HepG2 (cell line): ENCODE data around the gene PHOSPHO2.

Experiments
- ERF ChIP-seq: IDR thresholded peaks from 2 replicates; pipeline ENCODE4 v1.6.1; 2018; ENCODE audit warnings: missing biosample characterization, missing genetic modification reagents
- KDM5A ChIP-seq: fragments of 200-600 bp; sonication (generic); IDR thresholded peaks from 2 replicates; pipeline ENCODE4 v1.7.0; 2018; ENCODE audit warnings: antibody characterized with exemption, mild to moderate bottlenecking, low read length, borderline replicate concordance
- TF ChIP-seq, protein P1 (sequence below): sonication (generic); formaldehyde crosslinking; IDR thresholded peaks from 2 replicates; pipeline ENCODE4 v1.8.0; 2022; ENCODE audit warnings: mild to moderate bottlenecking, missing genetic modification reagents; ENCODE audit not compliant: insufficient replicate concordance
- TF ChIP-seq, protein P2 (sequence below): sonication (generic); formaldehyde crosslinking; IDR thresholded peaks from 2 replicates; pipeline ENCODE4 v1.5.0; 2020; ENCODE audit warnings: mild to moderate bottlenecking, missing genetic modification reagents, moderate library complexity
- TF ChIP-seq, protein P3 (sequence below): IDR thresholded peaks from 2 replicates; pipeline ENCODE4 v1.4.0; 2020; ENCODE audit warnings: mild to moderate bottlenecking, missing genetic modification reagents
- TF ChIP-seq, protein P4 (sequence below): sonication (generic); formaldehyde crosslinking; IDR thresholded peaks from 2 replicates; pipeline ENCODE4 v1.8.0; 2022; ENCODE audit warnings: missing genetic modification reagents, mild to moderate bottlenecking, moderate library complexity, borderline replicate concordance

DNA sequence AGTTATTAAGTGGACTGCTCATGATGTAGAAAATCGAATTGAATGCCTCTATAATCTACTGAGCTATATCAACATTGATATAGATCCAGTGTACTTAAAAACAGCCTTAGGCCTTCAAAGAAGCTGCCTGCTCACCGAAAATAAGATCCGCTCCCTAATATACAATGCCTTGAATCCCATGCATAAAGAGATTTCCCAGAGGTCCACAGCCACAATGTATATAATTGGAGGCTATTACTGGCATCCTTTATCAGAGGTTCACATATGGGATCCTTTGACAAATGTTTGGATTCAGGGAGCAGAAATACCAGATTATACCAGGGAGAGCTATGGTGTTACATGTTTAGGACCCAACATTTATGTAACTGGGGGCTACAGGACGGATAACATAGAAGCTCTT lies 41.4 kb downstream of the PHOSPHO2 start:
- TF ChIP-seq, protein P1, sequence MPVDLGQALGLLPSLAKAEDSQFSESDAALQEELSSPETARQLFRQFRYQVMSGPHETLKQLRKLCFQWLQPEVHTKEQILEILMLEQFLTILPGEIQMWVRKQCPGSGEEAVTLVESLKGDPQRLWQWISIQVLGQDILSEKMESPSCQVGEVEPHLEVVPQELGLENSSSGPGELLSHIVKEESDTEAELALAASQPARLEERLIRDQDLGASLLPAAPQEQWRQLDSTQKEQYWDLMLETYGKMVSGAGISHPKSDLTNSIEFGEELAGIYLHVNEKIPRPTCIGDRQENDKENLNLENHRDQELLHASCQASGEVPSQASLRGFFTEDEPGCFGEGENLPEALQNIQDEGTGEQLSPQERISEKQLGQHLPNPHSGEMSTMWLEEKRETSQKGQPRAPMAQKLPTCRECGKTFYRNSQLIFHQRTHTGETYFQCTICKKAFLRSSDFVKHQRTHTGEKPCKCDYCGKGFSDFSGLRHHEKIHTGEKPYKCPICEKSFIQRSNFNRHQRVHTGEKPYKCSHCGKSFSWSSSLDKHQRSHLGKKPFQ = no peak
- TF ChIP-seq, protein P2, sequence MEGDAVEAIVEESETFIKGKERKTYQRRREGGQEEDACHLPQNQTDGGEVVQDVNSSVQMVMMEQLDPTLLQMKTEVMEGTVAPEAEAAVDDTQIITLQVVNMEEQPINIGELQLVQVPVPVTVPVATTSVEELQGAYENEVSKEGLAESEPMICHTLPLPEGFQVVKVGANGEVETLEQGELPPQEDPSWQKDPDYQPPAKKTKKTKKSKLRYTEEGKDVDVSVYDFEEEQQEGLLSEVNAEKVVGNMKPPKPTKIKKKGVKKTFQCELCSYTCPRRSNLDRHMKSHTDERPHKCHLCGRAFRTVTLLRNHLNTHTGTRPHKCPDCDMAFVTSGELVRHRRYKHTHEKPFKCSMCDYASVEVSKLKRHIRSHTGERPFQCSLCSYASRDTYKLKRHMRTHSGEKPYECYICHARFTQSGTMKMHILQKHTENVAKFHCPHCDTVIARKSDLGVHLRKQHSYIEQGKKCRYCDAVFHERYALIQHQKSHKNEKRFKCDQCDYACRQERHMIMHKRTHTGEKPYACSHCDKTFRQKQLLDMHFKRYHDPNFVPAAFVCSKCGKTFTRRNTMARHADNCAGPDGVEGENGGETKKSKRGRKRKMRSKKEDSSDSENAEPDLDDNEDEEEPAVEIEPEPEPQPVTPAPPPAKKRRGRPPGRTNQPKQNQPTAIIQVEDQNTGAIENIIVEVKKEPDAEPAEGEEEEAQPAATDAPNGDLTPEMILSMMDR = no peak
- TF ChIP-seq ERF (CRISPR knock-in tag) (no peak), KDM5A (no peak)
- TF ChIP-seq, protein P3, sequence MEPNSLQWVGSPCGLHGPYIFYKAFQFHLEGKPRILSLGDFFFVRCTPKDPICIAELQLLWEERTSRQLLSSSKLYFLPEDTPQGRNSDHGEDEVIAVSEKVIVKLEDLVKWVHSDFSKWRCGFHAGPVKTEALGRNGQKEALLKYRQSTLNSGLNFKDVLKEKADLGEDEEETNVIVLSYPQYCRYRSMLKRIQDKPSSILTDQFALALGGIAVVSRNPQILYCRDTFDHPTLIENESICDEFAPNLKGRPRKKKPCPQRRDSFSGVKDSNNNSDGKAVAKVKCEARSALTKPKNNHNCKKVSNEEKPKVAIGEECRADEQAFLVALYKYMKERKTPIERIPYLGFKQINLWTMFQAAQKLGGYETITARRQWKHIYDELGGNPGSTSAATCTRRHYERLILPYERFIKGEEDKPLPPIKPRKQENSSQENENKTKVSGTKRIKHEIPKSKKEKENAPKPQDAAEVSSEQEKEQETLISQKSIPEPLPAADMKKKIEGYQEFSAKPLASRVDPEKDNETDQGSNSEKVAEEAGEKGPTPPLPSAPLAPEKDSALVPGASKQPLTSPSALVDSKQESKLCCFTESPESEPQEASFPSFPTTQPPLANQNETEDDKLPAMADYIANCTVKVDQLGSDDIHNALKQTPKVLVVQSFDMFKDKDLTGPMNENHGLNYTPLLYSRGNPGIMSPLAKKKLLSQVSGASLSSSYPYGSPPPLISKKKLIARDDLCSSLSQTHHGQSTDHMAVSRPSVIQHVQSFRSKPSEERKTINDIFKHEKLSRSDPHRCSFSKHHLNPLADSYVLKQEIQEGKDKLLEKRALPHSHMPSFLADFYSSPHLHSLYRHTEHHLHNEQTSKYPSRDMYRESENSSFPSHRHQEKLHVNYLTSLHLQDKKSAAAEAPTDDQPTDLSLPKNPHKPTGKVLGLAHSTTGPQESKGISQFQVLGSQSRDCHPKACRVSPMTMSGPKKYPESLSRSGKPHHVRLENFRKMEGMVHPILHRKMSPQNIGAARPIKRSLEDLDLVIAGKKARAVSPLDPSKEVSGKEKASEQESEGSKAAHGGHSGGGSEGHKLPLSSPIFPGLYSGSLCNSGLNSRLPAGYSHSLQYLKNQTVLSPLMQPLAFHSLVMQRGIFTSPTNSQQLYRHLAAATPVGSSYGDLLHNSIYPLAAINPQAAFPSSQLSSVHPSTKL (CRISPR knock-in tag) = no peak
- TF ChIP-seq, protein P4, sequence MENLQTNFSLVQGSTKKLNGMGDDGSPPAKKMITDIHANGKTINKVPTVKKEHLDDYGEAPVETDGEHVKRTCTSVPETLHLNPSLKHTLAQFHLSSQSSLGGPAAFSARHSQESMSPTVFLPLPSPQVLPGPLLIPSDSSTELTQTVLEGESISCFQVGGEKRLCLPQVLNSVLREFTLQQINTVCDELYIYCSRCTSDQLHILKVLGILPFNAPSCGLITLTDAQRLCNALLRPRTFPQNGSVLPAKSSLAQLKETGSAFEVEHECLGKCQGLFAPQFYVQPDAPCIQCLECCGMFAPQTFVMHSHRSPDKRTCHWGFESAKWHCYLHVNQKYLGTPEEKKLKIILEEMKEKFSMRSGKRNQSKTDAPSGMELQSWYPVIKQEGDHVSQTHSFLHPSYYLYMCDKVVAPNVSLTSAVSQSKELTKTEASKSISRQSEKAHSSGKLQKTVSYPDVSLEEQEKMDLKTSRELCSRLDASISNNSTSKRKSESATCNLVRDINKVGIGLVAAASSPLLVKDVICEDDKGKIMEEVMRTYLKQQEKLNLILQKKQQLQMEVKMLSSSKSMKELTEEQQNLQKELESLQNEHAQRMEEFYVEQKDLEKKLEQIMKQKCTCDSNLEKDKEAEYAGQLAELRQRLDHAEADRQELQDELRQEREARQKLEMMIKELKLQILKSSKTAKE (CRISPR knock-in tag) = no peak
